BLaER1 (cell line): ENCODE measurements around the gene KCNK1.

Source experiments
- H3K27ac ChIP-seq: shearing (Covaris generic); formaldehyde crosslinking; 2 replicates; pipeline ENCODE4 v1.8.1; 2022
- H3K27me3 ChIP-seq: shearing (Covaris generic); formaldehyde crosslinking; 2 replicates; pipeline ENCODE4 v1.8.1; 2022
- H3K36me3 ChIP-seq: shearing (Covaris generic); formaldehyde crosslinking; 2 replicates; pipeline ENCODE4 v1.8.1; 2022
- H3K4me1 ChIP-seq: shearing (Covaris generic); formaldehyde crosslinking; 2 replicates; pipeline ENCODE4 v1.8.1; 2022
- H3K4me2 ChIP-seq: shearing (Covaris generic); formaldehyde crosslinking; 2 replicates; pipeline ENCODE4 v1.8.1; 2022
- H3K4me3 ChIP-seq: shearing (Covaris generic); formaldehyde crosslinking; 2 replicates; pipeline ENCODE4 v1.8.1; 2022
- H3K9ac ChIP-seq: shearing (Covaris generic); formaldehyde crosslinking; 2 replicates; pipeline ENCODE4 v1.8.1; 2022
- H3K9me3 ChIP-seq: shearing (Covaris generic); formaldehyde crosslinking; 2 replicates; pipeline ENCODE4 v1.8.1; 2022
- H4K20me1 ChIP-seq: shearing (Covaris generic); formaldehyde crosslinking; 2 replicates; pipeline ENCODE4 v1.8.1; 2022
- Cebpa-rat ChIP-seq: shearing (Covaris generic); IDR thresholded peaks from 2 replicates; pipeline ENCODE4 v1.8.1; 2022

KCNK1 gene

GRCh38 chr1:233620065-233620464 is 6.2 kb downstream of the KCNK1 start:
- no peaks in the 10 kb centered on the region for H4K20me1 ChIP-seq
- no peaks in the 10 kb centered on the region for H3K4me1 ChIP-seq
- no peak for TF ChIP-seq Cebpa-rat
- no peak overlapping the region for H3K27ac ChIP-seq
- peaks cover 3% of the 10 kb centered on the region for H3K9me3 ChIP-seq
- H3K4me3 ChIP-seq = no peak overlapping the region
- H3K36me3 ChIP-seq = no peaks in the 10 kb centered on the region
- no peaks in the 10 kb centered on the region for H3K27me3 ChIP-seq
- no peak overlapping the region for H3K9ac ChIP-seq
- H3K4me2 ChIP-seq = no peak overlapping the region

GRCh38 chr1:233621923-233622322 is 8.0 kb downstream of the KCNK1 start:
- no peaks in the 10 kb centered on the region for H3K9me3 ChIP-seq
- H3K9ac ChIP-seq = no peak overlapping the region
- H3K4me1 ChIP-seq = no peaks in the 10 kb centered on the region
- TF ChIP-seq Cebpa-rat = no peak
- no peaks in the 10 kb centered on the region for H3K36me3 ChIP-seq
- no peak overlapping the region for H3K4me2 ChIP-seq
- H3K27me3 ChIP-seq = no peaks in the 10 kb centered on the region
- no peaks in the 10 kb centered on the region for H4K20me1 ChIP-seq
- H3K27ac ChIP-seq = no peak overlapping the region
- H3K4me3 ChIP-seq = no peak overlapping the region

GRCh38 chr1:233624289-233624688 is 10.4 kb downstream of the KCNK1 start:
- no peaks in the 10 kb centered on the region for H3K36me3 ChIP-seq
- TF ChIP-seq Cebpa-rat = no peak
- no peak overlapping the region for H3K4me2 ChIP-seq
- no peaks in the 10 kb centered on the region for H3K27me3 ChIP-seq
- no peaks in the 10 kb centered on the region for H3K4me1 ChIP-seq
- H3K27ac ChIP-seq = no peak overlapping the region
- H3K9ac ChIP-seq = no peak overlapping the region
- H3K4me3 ChIP-seq = no peak overlapping the region
- no peaks in the 10 kb centered on the region for H4K20me1 ChIP-seq
- H3K9me3 ChIP-seq = no peaks in the 10 kb centered on the region

- no peak overlapping the region for H3K4me3 ChIP-seq
- H3K4me1 ChIP-seq = no peaks in the 10 kb centered on the region
- no peaks in the 10 kb centered on the region for H3K9me3 ChIP-seq
- H4K20me1 ChIP-seq = no peaks in the 10 kb centered on the region
- H3K27me3 ChIP-seq = no peaks in the 10 kb centered on the region
- no peak for TF ChIP-seq Cebpa-rat
- no peak overlapping the region for H3K27ac ChIP-seq
- no peaks in the 10 kb centered on the region for H3K36me3 ChIP-seq
- no peak overlapping the region for H3K4me2 ChIP-seq
- no peak overlapping the region for H3K9ac ChIP-seq
These were observed 11.2 kb downstream of the KCNK1 start for GRCh38 chr1:233625087-233625486.

- H3K27ac ChIP-seq = no peak overlapping the region
These were observed 11.6 kb downstream of the KCNK1 start for GRCh38 chr1:233625510-233625981.

GRCh38 chr1:233627376-233627775 is 13.5 kb downstream of the KCNK1 start:
- Histone ChIP-seq H3K36me3 (no peaks in the 10 kb centered on the region), H3K9ac (no peak overlapping the region), H3K9me3 (no peaks in the 10 kb centered on the region), H4K20me1 (no peaks in the 10 kb centered on the region), H3K4me2 (no peak overlapping the region), H3K27me3 (no peaks in the 10 kb centered on the region), H3K4me1 (no peaks in the 10 kb centered on the region), H3K4me3 (no peak overlapping the region), H3K27ac (no peak overlapping the region)
- no peak for TF ChIP-seq Cebpa-rat

More at GRCh38 chr1:233625510-233625981, 11.6 kb downstream of the KCNK1 start:
- no peaks in the 10 kb centered on the region for H4K20me1 ChIP-seq
- no peak for TF ChIP-seq Cebpa-rat
- H3K27me3 ChIP-seq = no peaks in the 10 kb centered on the region
- H3K4me3 ChIP-seq = no peak overlapping the region
- no peak overlapping the region for H3K4me2 ChIP-seq
- no peaks in the 10 kb centered on the region for H3K36me3 ChIP-seq
- H3K9me3 ChIP-seq = no peaks in the 10 kb centered on the region
- H3K9ac ChIP-seq = no peak overlapping the region
- H3K4me1 ChIP-seq = no peaks in the 10 kb centered on the region

GRCh38 chr1:233627823-233628222 is 13.9 kb downstream of the KCNK1 start:
- no peaks in the 10 kb centered on the region for H3K9me3 ChIP-seq
- no peak overlapping the region for H3K27ac ChIP-seq
- H3K4me2 ChIP-seq = no peak overlapping the region
- no peaks in the 10 kb centered on the region for H3K36me3 ChIP-seq
- H3K9ac ChIP-seq = no peak overlapping the region
- H4K20me1 ChIP-seq = no peaks in the 10 kb centered on the region
- no peak for TF ChIP-seq Cebpa-rat
- no peaks in the 10 kb centered on the region for H3K4me1 ChIP-seq
- H3K27me3 ChIP-seq = no peaks in the 10 kb centered on the region
- no peak overlapping the region for H3K4me3 ChIP-seq

- Histone ChIP-seq H3K27me3 (no peaks in the 10 kb centered on the region), H4K20me1 (no peaks in the 10 kb centered on the region), H3K4me1 (no peaks in the 10 kb centered on the region), H3K36me3 (no peaks in the 10 kb centered on the region), H3K4me2 (no peak overlapping the region), H3K4me3 (no peak overlapping the region), H3K9ac (no peak overlapping the region), H3K9me3 (no peaks in the 10 kb centered on the region), H3K27ac (no peak overlapping the region)
- TF ChIP-seq Cebpa-rat = no peak
These were observed 15.5 kb downstream of the KCNK1 start for GRCh38 chr1:233629305-233629935.

DNA sequence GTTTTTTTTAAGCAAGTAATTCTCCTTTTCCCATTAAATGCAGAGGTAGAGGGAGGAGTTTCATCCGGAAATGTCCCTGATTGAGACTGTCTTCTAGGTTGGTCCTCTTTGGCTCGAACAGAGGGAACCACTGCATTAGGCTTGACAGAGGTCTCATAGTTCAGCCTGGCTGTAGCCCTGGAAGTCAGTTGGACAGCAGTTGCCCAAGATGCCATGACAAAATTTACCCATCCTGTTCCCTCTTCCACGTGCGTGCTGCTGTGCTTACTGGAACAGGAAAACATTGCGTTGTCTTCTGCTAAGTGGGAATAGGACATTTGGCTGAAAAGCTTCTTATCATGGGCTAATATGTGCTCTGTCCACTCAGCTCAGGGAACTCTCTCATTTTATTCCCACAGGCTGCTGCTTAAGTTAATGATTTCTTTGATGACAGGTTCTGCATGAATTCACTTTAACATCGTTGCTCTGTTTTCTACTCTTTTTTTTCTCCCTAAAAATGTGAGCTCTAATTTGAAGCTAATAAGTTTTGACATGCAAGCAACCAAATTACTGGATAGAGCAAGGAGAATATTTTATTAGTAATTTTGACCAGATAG is 18.0 kb downstream of the KCNK1 start:
- no peaks in the 10 kb centered on the region for H3K27me3 ChIP-seq
- H3K4me3 ChIP-seq = no peak overlapping the region
- no peak overlapping the region for H3K9ac ChIP-seq
- H3K27ac ChIP-seq = no peak overlapping the region
- H4K20me1 ChIP-seq = no peaks in the 10 kb centered on the region
- H3K36me3 ChIP-seq = no peaks in the 10 kb centered on the region
- TF ChIP-seq Cebpa-rat = no peak
- no peaks in the 10 kb centered on the region for H3K9me3 ChIP-seq
- no peak overlapping the region for H3K4me2 ChIP-seq
- no peaks in the 10 kb centered on the region for H3K4me1 ChIP-seq

DNA sequence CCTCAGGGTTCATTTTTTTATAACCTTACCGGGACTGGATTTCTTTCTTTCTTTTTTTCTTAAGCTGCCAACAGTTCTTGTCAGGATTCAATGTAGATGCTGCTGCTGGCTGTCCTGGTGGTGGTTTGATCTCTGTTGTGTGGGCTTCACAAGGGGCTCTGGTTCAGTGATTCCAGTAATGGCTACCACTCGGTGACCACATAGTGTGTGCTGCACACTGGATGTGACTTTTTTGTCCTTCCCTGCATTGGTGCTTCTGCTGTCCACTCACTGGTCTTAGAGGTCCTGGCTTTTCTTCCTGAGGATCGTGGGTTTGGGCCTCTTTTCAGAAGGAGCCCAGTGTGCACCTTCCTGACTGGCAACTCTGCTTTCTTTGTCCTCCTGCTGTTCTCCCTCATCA is 18.5 kb downstream of the KCNK1 start:
- no peak for TF ChIP-seq Cebpa-rat
- no peak overlapping the region for H3K27ac ChIP-seq
- H3K36me3 ChIP-seq = no peaks in the 10 kb centered on the region
- H3K9me3 ChIP-seq = no peaks in the 10 kb centered on the region
- no peaks in the 10 kb centered on the region for H3K27me3 ChIP-seq
- no peaks in the 10 kb centered on the region for H4K20me1 ChIP-seq
- H3K4me1 ChIP-seq = no peaks in the 10 kb centered on the region
- no peak overlapping the region for H3K9ac ChIP-seq
- H3K4me3 ChIP-seq = no peak overlapping the region
- no peak overlapping the region for H3K4me2 ChIP-seq
